ENCODE data around the gene LRRC37B.

The LRRC37B gene

GRCh38 chr17:32007463-32008298 lies 498 bp downstream of the LRRC37B start:
- TF ChIP-seq YY1 (IDR thresholded peaks at IDR 0.05; ENCODE audit: insufficient read depth, insufficient read length) (no peak), SUZ12 (IDR thresholded peaks at IDR 0.05; ENCODE audit: extremely low read depth, insufficient read depth, insufficient read length) (no peak), ZNF274 (IDR thresholded peaks at IDR 0.05; ENCODE audit: low read depth, low read length) (no peak)
- Histone ChIP-seq H3K27me3 (ENCODE audit: insufficient read depth, insufficient read length) (no peaks in the 10 kb centered on the region), H3K9ac (ENCODE audit: insufficient read length, low read depth) (peak overlapping the region; percentile 89)

GRCh38 chr17:32009262-32009542 lies 2.0 kb downstream of the LRRC37B start:
- H3K4me3 ChIP-seq (ENCODE audit: insufficient read length, low read depth), result no peak overlapping the region
- no peaks in the 10 kb centered on the region for H3K4me1 ChIP-seq (ENCODE audit: insufficient read depth, insufficient read length)
- no peaks in the 10 kb centered on the region for H3K36me3 ChIP-seq (ENCODE audit: insufficient read depth, insufficient read length, low read length)
- H3K9ac ChIP-seq (ENCODE audit: insufficient read length, low read depth), result no peak overlapping the region
- no peaks in the 10 kb centered on the region for H3K27me3 ChIP-seq (ENCODE audit: insufficient read depth, insufficient read length)
- no peak for DNase-seq (ENCODE audit: low read depth, low spot score)
- no peak for TF ChIP-seq YY1 (IDR thresholded peaks at IDR 0.05; ENCODE audit: insufficient read depth, insufficient read length)
- no peak for TF ChIP-seq SUZ12 (IDR thresholded peaks at IDR 0.05; ENCODE audit: extremely low read depth, insufficient read depth, insufficient read length)
- TF ChIP-seq ZNF274 (IDR thresholded peaks at IDR 0.05; ENCODE audit: low read depth, low read length), result no peak
- no peaks in the 10 kb centered on the region for H3K9me3 ChIP-seq (ENCODE audit: insufficient read depth, low read length)

More at GRCh38 chr17:32007463-32008298, 498 bp downstream of the LRRC37B start:
- Histone ChIP-seq H3K9me3 (ENCODE audit: insufficient read depth, low read length) (no peaks in the 10 kb centered on the region), H3K36me3 (ENCODE audit: insufficient read depth, insufficient read length, low read length) (no peaks in the 10 kb centered on the region), H3K4me3 (ENCODE audit: insufficient read length, low read depth) (peak overlapping the region; percentile 79), H3K4me1 (ENCODE audit: insufficient read depth, insufficient read length) (no peaks in the 10 kb centered on the region)
- DNase-seq (ENCODE audit: low read depth, low spot score), result peak; percentile 11

GRCh38 chr17:32010114-32010513 lies 2.9 kb downstream of the LRRC37B start:
- no peaks in the 10 kb centered on the region for H3K9me3 ChIP-seq (ENCODE audit: insufficient read depth, low read length)
- TF ChIP-seq ZNF274 (IDR thresholded peaks at IDR 0.05; ENCODE audit: low read depth, low read length) (no peak), SUZ12 (IDR thresholded peaks at IDR 0.05; ENCODE audit: extremely low read depth, insufficient read depth, insufficient read length) (no peak), YY1 (IDR thresholded peaks at IDR 0.05; ENCODE audit: insufficient read depth, insufficient read length) (no peak)
- no peak overlapping the region for H3K4me3 ChIP-seq (ENCODE audit: insufficient read length, low read depth)
- no peaks in the 10 kb centered on the region for H3K4me1 ChIP-seq (ENCODE audit: insufficient read depth, insufficient read length)
- no peak overlapping the region for H3K9ac ChIP-seq (ENCODE audit: insufficient read length, low read depth)
- no peak for DNase-seq (ENCODE audit: low read depth, low spot score)
- H3K36me3 ChIP-seq (ENCODE audit: insufficient read depth, insufficient read length, low read length), result no peaks in the 10 kb centered on the region
- no peaks in the 10 kb centered on the region for H3K27me3 ChIP-seq (ENCODE audit: insufficient read depth, insufficient read length)

GRCh38 chr17:32015245-32016013 lies 8.2 kb downstream of the LRRC37B start:
- Histone ChIP-seq H3K4me3 (ENCODE audit: insufficient read length, low read depth) (no peak overlapping the region), H3K9ac (ENCODE audit: insufficient read length, low read depth) (no peak overlapping the region), H3K27me3 (ENCODE audit: insufficient read depth, insufficient read length) (no peaks in the 10 kb centered on the region), H3K4me1 (ENCODE audit: insufficient read depth, insufficient read length) (no peaks in the 10 kb centered on the region), H3K36me3 (ENCODE audit: insufficient read depth, insufficient read length, low read length) (no peaks in the 10 kb centered on the region), H3K9me3 (ENCODE audit: insufficient read depth, low read length) (no peaks in the 10 kb centered on the region)
- DNase-seq (ENCODE audit: low read depth, low spot score), result no peak
- TF ChIP-seq SUZ12 (IDR thresholded peaks at IDR 0.05; ENCODE audit: extremely low read depth, insufficient read depth, insufficient read length) (no peak), YY1 (IDR thresholded peaks at IDR 0.05; ENCODE audit: insufficient read depth, insufficient read length) (no peak), ZNF274 (IDR thresholded peaks at IDR 0.05; ENCODE audit: low read depth, low read length) (no peak)

- Histone ChIP-seq H3K36me3 (ENCODE audit: insufficient read depth, insufficient read length, low read length) (peaks cover 4% of the 10 kb centered on the region), H3K9me3 (ENCODE audit: insufficient read depth, low read length) (no peaks in the 10 kb centered on the region), H3K9ac (ENCODE audit: insufficient read length, low read depth) (no peak overlapping the region), H3K4me1 (ENCODE audit: insufficient read depth, insufficient read length) (no peaks in the 10 kb centered on the region), H3K27me3 (ENCODE audit: insufficient read depth, insufficient read length) (no peaks in the 10 kb centered on the region), H3K4me3 (ENCODE audit: insufficient read length, low read depth) (no peak overlapping the region)
- no peak for TF ChIP-seq SUZ12 (IDR thresholded peaks at IDR 0.05; ENCODE audit: extremely low read depth, insufficient read depth, insufficient read length)
- no peak for TF ChIP-seq YY1 (IDR thresholded peaks at IDR 0.05; ENCODE audit: insufficient read depth, insufficient read length)
- TF ChIP-seq ZNF274 (IDR thresholded peaks at IDR 0.05; ENCODE audit: low read depth, low read length), result no peak
- no peak for DNase-seq (ENCODE audit: low read depth, low spot score)
Observed at GRCh38 chr17:32016231-32016630, 9.0 kb downstream of the LRRC37B start.

GRCh38 chr17:32019228-32019627 lies 12.0 kb downstream of the LRRC37B start:
- no peak overlapping the region for H3K4me3 ChIP-seq (ENCODE audit: insufficient read length, low read depth)
- TF ChIP-seq ZNF274 (IDR thresholded peaks at IDR 0.05; ENCODE audit: low read depth, low read length), result no peak
- TF ChIP-seq SUZ12 (IDR thresholded peaks at IDR 0.05; ENCODE audit: extremely low read depth, insufficient read depth, insufficient read length), result no peak
- TF ChIP-seq YY1 (IDR thresholded peaks at IDR 0.05; ENCODE audit: insufficient read depth, insufficient read length), result no peak
- H3K9ac ChIP-seq (ENCODE audit: insufficient read length, low read depth), result no peak overlapping the region
- H3K9me3 ChIP-seq (ENCODE audit: insufficient read depth, low read length), result no peaks in the 10 kb centered on the region
- H3K36me3 ChIP-seq (ENCODE audit: insufficient read depth, insufficient read length, low read length), result peaks cover 6% of the 10 kb centered on the region
- DNase-seq (ENCODE audit: low read depth, low spot score), result no peak
- H3K27me3 ChIP-seq (ENCODE audit: insufficient read depth, insufficient read length), result no peaks in the 10 kb centered on the region
- no peaks in the 10 kb centered on the region for H3K4me1 ChIP-seq (ENCODE audit: insufficient read depth, insufficient read length)

GRCh38 chr17:32020943-32021614 lies 13.9 kb downstream of the LRRC37B start:
- Histone ChIP-seq H3K9me3 (ENCODE audit: insufficient read depth, low read length) (no peaks in the 10 kb centered on the region), H3K9ac (ENCODE audit: insufficient read length, low read depth) (no peak overlapping the region), H3K4me1 (ENCODE audit: insufficient read depth, insufficient read length) (no peaks in the 10 kb centered on the region), H3K4me3 (ENCODE audit: insufficient read length, low read depth) (no peak overlapping the region), H3K36me3 (ENCODE audit: insufficient read depth, insufficient read length, low read length) (peaks cover 6% of the 10 kb centered on the region), H3K27me3 (ENCODE audit: insufficient read depth, insufficient read length) (no peaks in the 10 kb centered on the region)
- DNase-seq (ENCODE audit: low read depth, low spot score), result no peak
- TF ChIP-seq YY1 (IDR thresholded peaks at IDR 0.05; ENCODE audit: insufficient read depth, insufficient read length) (no peak), ZNF274 (IDR thresholded peaks at IDR 0.05; ENCODE audit: low read depth, low read length) (no peak), SUZ12 (IDR thresholded peaks at IDR 0.05; ENCODE audit: extremely low read depth, insufficient read depth, insufficient read length) (no peak)
